Measurements from ENCODE around the gene HERC2. TPM values are rescaled to one million over a fixed set of nuclear protein-coding genes. Genes with fewer than 3 reads are reported as not detected.

HERC2 gene
- total RNA-seq, 2 experiments from 2014 or later: 36.0 to 36.5 TPM

GRCh38 chr15:28099555-28100140, 222.3 kb downstream of the HERC2 start:
- Mint-ChIP-seq H3K27me3 (peaks cover 57% of the 10 kb centered on the region), H3K4me1 (ENCODE audit: low read depth) (peaks cover 34% of the 10 kb centered on the region), H3K4me3 (peak overlapping the region; percentile 16), H3K9me3 (no peaks in the 10 kb centered on the region), H3K27ac (no peak overlapping the region), H3K36me3 (ENCODE audit: low read depth) (no peaks in the 10 kb centered on the region)
- peaks cover 59 to 60% of the 10 kb centered on the region in 2 experiments for H3K27me3 ChIP-seq (ENCODE audit: control insufficient read depth in 1 of 2, insufficient read depth in 2 of 2, low read length in 2 of 2)
- ChIA-PET CTCF (no interaction called here), POLR2A (no interaction called here)
- intact Hi-C loops (cut with DNase I, micrococcal nuclease): loop anchor here in 1 of 2 experiments (5.0 to 10.0 kb wide), 2 partner anchors 38 to 1175 kb away; no protein-coding TSS in a partner anchor
- TF ChIP-seq CTCF (IDR thresholded peaks at IDR 0.05): no peak
- no peak overlapping the region for H3K4me3 ChIP-seq (ENCODE audit: low read length)
- H3K9me3 ChIP-seq (ENCODE audit: control insufficient read depth in 1 of 2, insufficient read depth in 1 of 2, low read length in 2 of 2): peaks cover 0 to 34% of the 10 kb centered on the region in 2 experiments
- H3K4me1 ChIP-seq (ENCODE audit: insufficient read depth, low read length): peaks cover 49% of the 10 kb centered on the region
- H3K36me3 ChIP-seq (ENCODE audit: insufficient read depth, low read length): no peaks in the 10 kb centered on the region
- no peak overlapping the region for H3K27ac ChIP-seq (ENCODE audit: low read depth in 1 of 2, low read length in 2 of 2)
- DNase-seq: no peak
- no peak for ATAC-seq (ENCODE audit: poor library complexity)

- Histone ChIP-seq H3K9me3 (ENCODE audit: control insufficient read depth in 1 of 2, insufficient read depth in 1 of 2, low read length in 2 of 2) (peaks cover 0 to 40% of the 10 kb centered on the region in 2 experiments), H3K27me3 (ENCODE audit: control insufficient read depth in 1 of 2, insufficient read depth in 2 of 2, low read length in 2 of 2) (peaks cover 65 to 66% of the 10 kb centered on the region in 2 experiments), H3K4me3 (ENCODE audit: low read length) (peak within 1 kb of the TSS; percentile 4), H3K36me3 (ENCODE audit: insufficient read depth, low read length) (no peaks in the 10 kb centered on the region), H3K4me1 (ENCODE audit: insufficient read depth, low read length) (peaks cover 56% of the 10 kb centered on the region), H3K27ac (ENCODE audit: low read depth in 1 of 2, low read length in 2 of 2) (no peak within 1 kb of the TSS)
- H3K36me3 Mint-ChIP-seq (ENCODE audit: low read depth): no peaks in the 10 kb centered on the region
- no peaks in the 10 kb centered on the region for H3K9me3 Mint-ChIP-seq
- peaks cover 37% of the 10 kb centered on the region for H3K4me1 Mint-ChIP-seq (ENCODE audit: low read depth)
- H3K27me3 Mint-ChIP-seq: peaks cover 61% of the 10 kb centered on the region
- no peak within 1 kb of the TSS for H3K27ac Mint-ChIP-seq
- ChIA-PET CTCF (no interaction called here), POLR2A (interaction anchor here (0.9 to 1.6 kb wide), 2 partner anchors 9 to 39 kb away, joined by 3 to 7 read pairs; no protein-coding TSS in a partner anchor)
- peak; percentile 31 to 81 (median 53) for DNase-seq
- ATAC-seq (ENCODE audit: poor library complexity): peak; percentile 24
- TF ChIP-seq CTCF (IDR thresholded peaks at IDR 0.05): peak; percentile 38
- intact Hi-C loops (cut with DNase I, micrococcal nuclease): loop anchor here in 1 of 2 experiments (5.0 kb wide), 1 partner anchor 38 kb away; no protein-coding TSS in a partner anchor
- peak within 1 kb of the TSS; percentile 87 for H3K4me3 Mint-ChIP-seq
These were observed 223.0 kb downstream of the HERC2 start, which contains the start of gene OCA2 for GRCh38 chr15:28098766-28099554. Gene OCA2, minus strand, starts transcription at chr15:28099315. Its CDS starts 17,441 bp downstream, at chr15:28081874.

- intact Hi-C loops (cut with DNase I, micrococcal nuclease): loop anchor here in 1 of 2 experiments (5.0 kb wide), 1 partner anchor 39 kb away; no protein-coding TSS in a partner anchor
- Histone ChIP-seq H3K27me3 (ENCODE audit: control insufficient read depth in 1 of 2, insufficient read depth in 2 of 2, low read length in 2 of 2) (peaks cover 66 to 72% of the 10 kb centered on the region in 2 experiments), H3K4me1 (ENCODE audit: insufficient read depth, low read length) (peaks cover 59% of the 10 kb centered on the region), H3K27ac (ENCODE audit: low read depth in 1 of 2, low read length in 2 of 2) (no peak overlapping the region), H3K4me3 (ENCODE audit: low read length) (no peak overlapping the region), H3K9me3 (ENCODE audit: control insufficient read depth in 1 of 2, insufficient read depth in 1 of 2, low read length in 2 of 2) (peaks cover 0 to 46% of the 10 kb centered on the region in 2 experiments), H3K36me3 (ENCODE audit: insufficient read depth, low read length) (no peaks in the 10 kb centered on the region)
- no peak for TF ChIP-seq CTCF (IDR thresholded peaks at IDR 0.05)
- POLR2A ChIA-PET: interaction anchor here (0.9 to 1.6 kb wide), 2 partner anchors 9 to 39 kb away, joined by 3 to 7 read pairs; no protein-coding TSS in a partner anchor
- Mint-ChIP-seq H3K9me3 (no peaks in the 10 kb centered on the region), H3K4me3 (peak overlapping the region; percentile 87), H3K27ac (no peak overlapping the region), H3K27me3 (peaks cover 63% of the 10 kb centered on the region), H3K36me3 (ENCODE audit: low read depth) (no peaks in the 10 kb centered on the region), H3K4me1 (ENCODE audit: low read depth) (peaks cover 43% of the 10 kb centered on the region)
- ATAC-seq (ENCODE audit: poor library complexity): no peak
- no peak for DNase-seq
- CTCF ChIA-PET: no interaction called here
These were observed 223.6 kb downstream of the HERC2 start for GRCh38 chr15:28098360-28098765.

Data from CD4-positive, alpha-beta T cell (primary cell).